KOPT-K1 (cell line): Measurements from ENCODE around the gene DAPK1.

Experiments used
- H3K27ac ChIP-seq: fragments of 200-600 bp; sonication (generic); 2 replicates; pipeline ENCODE4 v1.5.1; 2016; ENCODE audit warnings: antibody characterized with exemption, mild to moderate bottlenecking, low read depth, low read length; ENCODE audit not compliant: poor library complexity, severe bottlenecking
- H3K36me3 ChIP-seq: fragments of 200-600 bp; sonication (generic); 2 replicates; pipeline ENCODE4 v1.5.1; 2017; ENCODE audit warnings: antibody characterized with exemption, mild to moderate bottlenecking, low read length, moderate library complexity; ENCODE audit not compliant: insufficient read depth
- H3K9me3 ChIP-seq: fragments of 200-600 bp; sonication (generic); 2 replicates; pipeline ENCODE4 v1.5.1; 2017; ENCODE audit warnings: antibody characterized with exemption, low read length, mild to moderate bottlenecking; ENCODE audit not compliant: insufficient read depth, poor library complexity, severe bottlenecking

DAPK1 gene

DNA sequence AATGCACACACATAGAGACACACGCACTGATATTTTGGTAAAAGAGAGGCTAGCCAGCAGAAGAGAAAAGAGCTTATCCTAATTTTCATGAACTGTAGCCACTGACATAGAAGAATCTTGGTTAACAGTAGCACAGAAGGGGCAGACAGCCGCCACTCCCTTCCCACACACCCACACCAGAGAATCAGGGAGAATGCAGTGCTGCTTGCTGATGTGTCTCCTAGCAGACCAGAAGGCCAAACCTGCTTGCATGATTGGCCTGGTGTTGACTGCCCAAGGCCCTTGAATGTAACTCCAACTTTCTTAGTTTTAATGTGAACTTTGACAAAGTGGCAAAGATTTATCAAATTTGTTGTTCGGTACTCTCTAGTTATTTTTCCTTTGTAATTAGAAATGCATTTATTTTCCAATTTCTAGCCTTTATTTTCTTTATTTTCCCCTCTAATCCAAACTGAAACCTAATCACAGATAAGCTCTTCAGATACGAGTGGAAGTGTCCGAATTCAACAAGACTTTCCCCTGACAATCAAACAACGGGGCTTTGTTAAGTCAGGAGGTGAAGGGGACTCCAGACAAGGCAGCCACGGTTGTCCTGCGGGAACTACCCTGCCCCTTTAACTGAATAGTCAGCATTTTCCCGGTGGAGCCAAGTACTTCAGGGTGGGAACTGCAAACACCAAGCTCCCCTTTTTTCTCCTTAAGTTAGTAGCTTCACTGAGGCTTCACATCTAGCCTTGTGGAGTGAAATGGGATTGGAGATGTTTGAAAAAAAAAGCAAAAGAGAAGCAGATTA, 146.3 kb downstream of the DAPK1 start:
- Histone ChIP-seq H3K27ac (no peak overlapping the region), H3K36me3 (no peaks in the 10 kb centered on the region), H3K9me3 (no peaks in the 10 kb centered on the region)

DNA sequence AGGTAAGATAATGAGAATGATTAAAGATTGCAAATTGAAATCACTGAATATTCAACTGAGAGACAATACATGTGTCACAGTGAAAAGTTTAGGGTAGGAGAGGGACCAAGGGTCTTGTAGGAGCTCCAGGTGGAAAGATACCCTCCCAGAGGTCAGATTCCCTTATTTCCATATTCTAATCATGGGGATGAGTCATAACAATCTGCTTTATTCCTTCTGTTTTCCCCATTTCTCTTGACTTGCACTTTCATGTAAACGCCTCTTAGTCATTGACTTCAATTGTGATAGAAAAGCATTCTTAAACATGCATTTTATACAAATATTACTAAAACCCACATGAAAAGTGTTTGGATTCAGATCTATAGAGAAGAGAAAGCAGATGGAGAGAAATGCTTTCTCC, 147.0 kb downstream of the DAPK1 start:
- Histone ChIP-seq H3K36me3 (no peaks in the 10 kb centered on the region), H3K27ac (no peak overlapping the region), H3K9me3 (no peaks in the 10 kb centered on the region)

DNA sequence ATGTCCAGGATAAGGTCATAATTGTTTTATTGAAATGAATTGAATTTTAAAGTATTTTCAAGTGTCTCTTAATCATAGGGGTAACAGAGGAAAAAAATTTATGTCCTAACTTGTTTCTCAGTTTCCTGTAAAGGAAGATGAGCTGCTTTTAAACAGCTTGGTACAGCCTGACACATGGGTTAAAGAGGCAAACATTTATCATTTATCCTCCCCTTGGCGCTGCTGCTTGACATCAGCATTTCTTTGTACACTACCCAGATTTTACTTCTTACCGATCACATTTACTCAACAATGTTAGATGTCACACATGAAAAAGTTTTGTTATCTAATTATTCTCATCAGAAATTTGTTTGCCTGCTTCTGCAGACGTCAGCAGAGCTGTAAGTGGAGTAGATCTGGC, 148.9 kb downstream of the DAPK1 start:
- H3K27ac ChIP-seq: no peak overlapping the region
- H3K36me3 ChIP-seq: no peaks in the 10 kb centered on the region
- H3K9me3 ChIP-seq: no peaks in the 10 kb centered on the region

DNA sequence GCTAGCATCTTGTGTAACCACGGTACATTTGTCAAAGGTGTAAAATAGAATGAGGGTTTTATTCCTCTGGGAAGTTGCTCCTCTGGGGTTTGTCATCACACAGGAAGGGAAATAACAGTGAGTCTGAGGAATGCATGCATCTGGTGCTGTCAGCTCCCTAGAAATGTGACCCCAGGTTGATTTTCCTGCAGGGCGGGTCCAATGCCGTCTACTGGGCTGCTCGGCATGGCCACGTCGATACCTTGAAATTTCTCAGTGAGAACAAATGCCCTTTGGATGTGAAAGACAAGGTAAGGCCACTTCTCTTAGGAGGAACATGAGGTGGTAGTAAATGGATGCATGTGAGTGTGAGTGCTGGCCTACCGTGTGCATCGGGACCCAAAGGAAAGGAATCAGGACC, 149.4 kb downstream of the DAPK1 start:
- Histone ChIP-seq H3K9me3 (no peaks in the 10 kb centered on the region), H3K36me3 (no peaks in the 10 kb centered on the region)

DNA sequence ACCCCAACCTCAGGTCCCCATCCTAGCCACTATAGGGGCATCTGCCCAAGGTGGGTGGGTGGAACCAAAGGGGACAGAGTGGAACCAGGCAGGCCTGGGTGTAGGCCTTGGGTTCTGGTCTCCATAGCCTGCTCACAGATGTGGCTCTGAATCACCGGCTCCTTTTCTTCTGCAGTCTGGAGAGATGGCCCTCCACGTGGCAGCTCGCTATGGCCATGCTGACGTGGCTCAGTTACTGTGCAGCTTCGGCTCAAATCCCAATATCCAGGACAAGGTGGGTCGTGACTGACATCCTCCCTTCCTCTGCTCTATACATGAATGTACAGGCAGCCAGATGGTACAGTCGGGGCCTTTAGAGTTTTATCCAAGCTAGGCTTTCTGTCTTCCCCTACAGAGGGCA, 150.9 kb downstream of the DAPK1 start:
- no peak overlapping the region for H3K27ac ChIP-seq
- no peaks in the 10 kb centered on the region for H3K36me3 ChIP-seq

More for the DNA sequence above, 149.4 kb downstream of the DAPK1 start:
- no peak overlapping the region for H3K27ac ChIP-seq

DNA sequence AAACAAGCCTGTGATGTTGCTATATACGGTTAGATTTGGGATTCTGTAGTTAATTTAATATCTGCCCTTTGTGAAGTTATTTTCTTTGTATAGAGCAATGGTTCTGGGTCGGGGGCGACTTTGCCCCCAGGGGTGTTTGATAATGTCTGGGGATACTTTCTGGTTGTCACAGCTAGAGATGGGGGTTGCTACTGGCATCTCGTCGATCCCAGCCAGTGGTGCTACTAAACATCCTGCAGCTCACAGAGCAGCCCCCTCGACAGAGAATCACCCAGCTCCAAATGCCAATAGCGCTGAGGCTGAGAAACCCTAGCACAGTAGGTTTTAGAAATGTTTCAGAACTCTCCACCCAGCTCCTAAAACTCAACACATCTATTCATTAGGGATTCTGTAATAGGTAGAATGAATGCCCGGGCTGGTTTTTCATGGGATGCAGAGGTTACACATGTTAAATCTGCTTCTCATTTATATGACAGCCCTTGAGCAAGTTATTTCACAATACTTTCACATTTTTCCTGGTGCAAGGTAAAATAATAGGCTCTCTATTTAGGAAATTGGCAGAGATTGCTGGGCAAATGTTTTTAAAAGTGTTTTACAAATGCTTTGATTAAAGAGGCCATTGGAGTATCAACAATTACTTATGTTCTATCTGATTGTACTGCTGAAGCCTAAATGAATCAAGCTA, 153.1 kb downstream of the DAPK1 start:
- Histone ChIP-seq H3K27ac (no peak overlapping the region), H3K9me3 (no peaks in the 10 kb centered on the region), H3K36me3 (no peaks in the 10 kb centered on the region)

More for the DNA sequence above, 150.9 kb downstream of the DAPK1 start:
- no peaks in the 10 kb centered on the region for H3K9me3 ChIP-seq

DNA sequence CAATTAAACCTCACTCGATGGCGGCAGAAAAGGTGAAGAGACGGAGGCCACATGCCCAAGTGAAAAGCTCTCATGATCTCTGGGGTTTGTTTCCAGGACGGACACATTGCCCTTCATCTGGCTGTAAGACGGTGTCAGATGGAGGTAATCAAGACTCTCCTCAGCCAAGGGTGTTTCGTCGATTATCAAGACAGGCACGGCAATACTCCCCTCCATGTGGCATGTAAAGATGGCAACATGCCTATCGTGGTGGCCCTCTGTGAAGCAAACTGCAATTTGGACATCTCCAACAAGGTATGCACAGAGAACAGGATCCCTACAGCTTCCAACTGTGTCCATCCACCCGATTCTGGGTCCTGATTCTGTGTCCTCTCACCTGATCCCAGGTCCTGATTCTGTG, 153.8 kb downstream of the DAPK1 start:
- H3K9me3 ChIP-seq: no peaks in the 10 kb centered on the region
- no peak overlapping the region for H3K27ac ChIP-seq
- no peaks in the 10 kb centered on the region for H3K36me3 ChIP-seq

DNA sequence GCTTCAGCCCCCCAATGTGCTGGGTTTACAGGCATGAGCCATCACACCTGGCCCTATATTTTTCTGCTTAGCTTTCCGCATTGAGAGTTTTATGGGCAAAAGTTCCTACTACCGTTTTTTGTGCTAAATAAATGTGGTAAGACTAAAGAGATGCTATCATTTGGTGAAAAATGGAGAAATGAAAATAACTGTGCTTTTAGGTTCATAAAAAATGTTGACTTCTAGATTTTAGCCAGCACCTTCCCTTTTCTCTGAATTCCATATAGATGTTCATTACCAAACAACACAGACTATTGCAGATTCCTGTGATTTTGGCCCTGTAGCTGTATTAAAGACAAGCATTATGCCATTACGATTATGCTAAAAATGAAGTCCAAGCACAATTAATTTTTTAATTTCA, 156.3 kb downstream of the DAPK1 start:
- H3K27ac ChIP-seq: no peak overlapping the region
- H3K36me3 ChIP-seq: no peaks in the 10 kb centered on the region

DNA sequence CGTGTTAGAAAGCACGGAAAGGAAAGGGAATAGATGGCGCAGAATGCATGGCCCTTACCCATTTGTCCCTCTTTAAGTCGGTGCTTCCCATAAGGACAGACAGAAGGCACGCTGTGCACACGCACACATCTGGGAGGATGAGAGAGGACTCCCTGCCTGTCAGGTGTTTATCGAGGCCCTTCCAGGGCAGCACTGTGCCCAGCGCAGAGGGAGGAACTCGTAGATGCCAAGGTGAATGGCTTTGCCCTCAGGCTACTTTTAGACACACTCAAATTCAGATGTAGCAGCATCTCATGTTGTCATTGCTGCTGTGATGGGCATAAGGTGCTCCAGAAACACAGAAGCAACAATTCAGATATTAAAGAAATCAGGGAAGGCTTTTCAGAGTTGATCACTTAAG, 158.1 kb downstream of the DAPK1 start:
- Histone ChIP-seq H3K36me3 (no peaks in the 10 kb centered on the region), H3K27ac (no peak overlapping the region), H3K9me3 (no peaks in the 10 kb centered on the region)

More for the DNA sequence above, 156.3 kb downstream of the DAPK1 start:
- no peaks in the 10 kb centered on the region for H3K9me3 ChIP-seq

DNA sequence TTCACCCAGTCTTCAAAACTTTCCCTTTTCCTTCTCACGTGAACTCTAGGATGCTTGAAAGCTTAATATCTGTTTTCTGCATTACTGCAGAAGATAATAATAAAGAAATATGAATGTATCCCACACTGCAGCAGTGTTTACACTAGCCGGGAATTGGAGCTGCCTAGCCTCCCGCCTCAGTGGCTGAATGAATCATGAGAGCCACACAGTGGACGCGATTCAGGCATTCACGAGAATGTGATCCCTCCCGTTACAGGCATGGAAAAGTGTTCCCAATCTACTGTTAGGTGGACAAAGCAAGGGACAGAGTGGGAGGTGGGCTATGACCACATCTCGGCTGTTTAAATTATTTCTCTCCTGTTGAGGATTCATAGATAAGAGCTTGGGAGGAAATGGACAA, 158.8 kb downstream of the DAPK1 start:
- no peak overlapping the region for H3K27ac ChIP-seq
- H3K9me3 ChIP-seq: no peaks in the 10 kb centered on the region
- H3K36me3 ChIP-seq: no peaks in the 10 kb centered on the region

DNA sequence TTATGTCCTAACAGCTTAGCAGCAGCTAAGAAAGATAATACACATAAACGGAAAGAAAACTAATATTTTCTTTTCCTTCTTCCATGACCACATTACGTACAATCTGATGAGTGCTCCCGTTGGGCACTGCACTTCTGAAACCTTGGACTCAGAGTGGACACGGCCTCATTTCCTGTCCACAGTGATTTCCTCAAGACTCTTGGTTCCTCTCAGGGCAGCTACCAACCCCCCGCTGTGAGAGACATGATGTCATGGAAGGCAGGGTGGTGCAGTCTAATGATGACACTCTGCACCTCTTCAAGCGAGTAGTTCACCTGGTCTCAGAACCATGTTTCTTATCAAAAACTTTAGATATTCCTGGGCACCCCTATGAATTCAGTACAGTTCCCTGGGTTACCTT, 159.5 kb downstream of the DAPK1 start:
- H3K36me3 ChIP-seq: no peaks in the 10 kb centered on the region
- H3K27ac ChIP-seq: no peak overlapping the region
- no peaks in the 10 kb centered on the region for H3K9me3 ChIP-seq

DNA sequence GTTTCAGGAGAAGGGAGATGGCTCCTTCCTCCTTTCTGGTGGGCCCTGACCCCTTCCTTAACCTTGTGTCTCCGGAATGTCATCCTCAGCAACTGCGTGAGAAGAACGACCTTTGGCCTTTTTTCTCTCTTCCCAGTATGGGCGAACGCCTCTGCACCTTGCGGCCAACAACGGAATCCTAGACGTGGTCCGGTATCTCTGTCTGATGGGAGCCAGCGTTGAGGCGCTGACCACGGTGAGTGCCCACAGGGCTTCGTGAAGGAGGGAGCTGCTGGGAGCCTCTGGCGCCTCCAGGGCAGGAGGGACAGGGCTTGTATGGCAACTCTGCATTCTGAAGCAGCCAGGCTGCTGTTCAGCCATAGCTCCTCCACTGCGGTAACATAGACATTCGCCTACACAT, 160.2 kb downstream of the DAPK1 start:
- H3K36me3 ChIP-seq: no peaks in the 10 kb centered on the region
- no peak overlapping the region for H3K27ac ChIP-seq
- H3K9me3 ChIP-seq: no peaks in the 10 kb centered on the region

DNA sequence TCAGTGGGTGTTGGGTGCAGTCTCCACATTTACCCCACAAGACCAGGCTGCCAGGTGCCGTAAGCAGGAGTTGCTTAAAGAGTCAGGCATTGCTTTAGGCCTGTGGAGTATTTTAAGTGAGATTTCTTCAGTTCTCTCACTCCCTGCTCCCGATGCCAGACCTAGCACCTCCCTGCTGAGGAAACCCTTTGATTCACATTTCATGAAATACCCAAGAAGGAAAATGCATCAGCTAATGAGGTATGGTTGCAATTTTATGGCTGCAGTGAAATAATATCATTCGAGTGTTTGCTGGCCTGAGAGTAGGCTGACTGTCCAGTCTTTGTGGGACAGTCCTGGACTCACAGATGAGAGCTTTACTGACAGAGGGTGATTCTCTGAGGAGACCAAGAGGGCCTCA, 160.8 kb downstream of the DAPK1 start:
- Histone ChIP-seq H3K9me3 (no peaks in the 10 kb centered on the region), H3K27ac (no peak overlapping the region), H3K36me3 (no peaks in the 10 kb centered on the region)

DNA sequence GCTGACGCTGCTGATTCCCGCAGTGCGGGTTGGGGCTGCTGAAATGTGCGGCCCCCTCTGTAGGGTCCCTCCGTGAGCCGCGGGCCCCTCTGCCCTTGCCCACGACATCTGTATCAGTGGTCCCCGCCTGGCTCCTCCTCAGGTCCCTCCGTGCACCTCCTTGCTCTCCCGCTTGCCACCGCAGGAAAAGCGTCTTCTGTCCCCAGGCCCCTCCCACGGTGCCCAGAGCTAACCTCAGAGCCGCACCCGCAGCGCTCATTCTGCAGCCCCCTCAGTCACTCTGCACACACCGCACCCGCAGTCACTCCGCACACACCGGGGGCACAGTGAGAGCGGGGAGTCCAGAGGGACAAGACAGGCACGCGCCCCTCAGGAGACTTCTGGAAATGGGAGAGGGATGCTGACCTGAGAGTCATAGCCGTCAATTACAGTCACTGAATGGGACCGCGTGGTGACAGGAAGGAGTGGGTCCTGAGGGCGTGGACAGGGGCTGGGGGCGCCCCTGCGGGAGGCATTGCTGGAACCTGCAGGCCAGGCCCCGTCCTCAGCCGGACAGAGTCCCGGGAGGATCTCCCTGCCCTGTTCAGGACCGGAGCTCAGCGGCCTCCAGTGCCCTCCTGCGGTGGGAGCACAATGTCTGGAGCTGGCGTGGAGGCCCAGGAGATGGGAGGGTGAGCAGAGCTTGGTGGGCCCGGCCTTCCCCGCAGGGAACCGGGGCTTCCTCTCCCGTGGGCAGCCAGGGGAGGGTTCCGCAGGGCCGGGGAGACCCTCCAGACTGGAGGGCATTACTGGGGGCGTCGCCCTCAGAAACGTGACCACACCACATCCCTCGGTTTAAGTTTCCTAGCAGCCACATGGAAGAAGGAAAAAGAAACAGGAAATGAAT, 162.1 kb downstream of the DAPK1 start:
- Histone ChIP-seq H3K27ac (no peak overlapping the region), H3K36me3 (no peaks in the 10 kb centered on the region), H3K9me3 (no peaks in the 10 kb centered on the region)

DNA sequence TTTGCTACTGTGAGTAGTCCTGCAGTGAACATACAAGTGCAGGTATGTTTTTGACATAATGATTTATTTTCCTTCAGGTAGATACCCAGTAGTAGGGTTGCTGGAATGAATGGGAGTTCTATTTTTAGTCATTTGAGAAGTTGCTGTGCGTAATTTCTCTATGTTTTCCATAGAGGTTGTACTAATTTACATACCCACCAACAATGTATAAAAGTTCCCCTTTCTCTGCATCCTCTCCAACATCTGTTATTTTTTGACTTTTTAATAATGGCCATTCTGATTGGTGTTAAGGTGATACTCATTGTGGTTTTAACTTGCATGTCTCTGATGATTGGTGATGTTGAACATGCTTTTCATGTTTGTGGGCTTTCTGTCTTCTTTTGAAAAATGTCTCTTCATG, 163.6 kb downstream of the DAPK1 start:
- Histone ChIP-seq H3K36me3 (no peaks in the 10 kb centered on the region), H3K9me3 (no peaks in the 10 kb centered on the region), H3K27ac (no peak overlapping the region)
